GOT3 (cell line): Measurements from ENCODE around the gene SEMA4C.
A peak's percentile ranks its signal among the peaks of the same experiment; 100 is the strongest.

Experiments
- DNase-seq: peaks from one replicate; lab custom pipeline; 2025; ENCODE audit warnings: mixed read lengths; lab: John Stamatoyannopoulos, UW

SEMA4C gene

DNA sequence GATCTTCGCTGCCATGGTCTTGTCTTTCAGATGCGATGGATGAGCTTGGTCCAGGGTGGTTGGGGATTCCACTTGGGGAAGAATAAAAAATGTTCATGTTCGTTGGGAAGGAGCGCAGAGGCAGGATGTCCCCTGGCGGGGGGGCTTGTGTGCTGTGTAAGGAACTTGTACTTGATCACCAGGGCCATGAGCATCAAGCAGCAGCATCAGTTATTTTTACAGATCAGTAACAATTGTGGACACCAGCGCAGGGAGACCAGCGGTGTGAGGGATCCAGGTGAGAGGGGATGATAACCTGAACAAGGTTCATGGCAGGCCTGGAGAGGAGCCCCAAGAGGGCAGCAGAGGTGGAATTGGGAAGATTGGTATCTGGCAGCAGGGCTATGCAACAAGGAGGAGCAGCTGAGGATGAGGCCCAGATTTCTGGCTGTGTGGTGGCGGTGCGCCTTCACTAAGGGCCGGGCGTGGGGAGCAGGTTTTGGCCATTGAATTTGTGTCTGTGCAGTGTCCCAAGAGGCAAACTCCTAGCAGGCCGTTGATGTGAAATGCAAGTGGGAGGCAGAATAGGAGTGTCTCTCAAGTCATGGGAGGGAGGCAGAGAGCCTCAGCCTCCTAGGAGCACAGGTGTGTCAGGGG, 49.9 kb downstream of the SEMA4C start:
- no peak for DNase-seq

GRCh38 chr2:96819128-96819875, 50.6 kb downstream of the SEMA4C start:
- DNase-seq = no peak

GRCh38 chr2:96817882-96818281, 52.0 kb downstream of the SEMA4C start:
- DNase-seq = no peak

GRCh38 chr2:96816836-96817702, 52.8 kb downstream of the SEMA4C start:
- no peak for DNase-seq

DNA sequence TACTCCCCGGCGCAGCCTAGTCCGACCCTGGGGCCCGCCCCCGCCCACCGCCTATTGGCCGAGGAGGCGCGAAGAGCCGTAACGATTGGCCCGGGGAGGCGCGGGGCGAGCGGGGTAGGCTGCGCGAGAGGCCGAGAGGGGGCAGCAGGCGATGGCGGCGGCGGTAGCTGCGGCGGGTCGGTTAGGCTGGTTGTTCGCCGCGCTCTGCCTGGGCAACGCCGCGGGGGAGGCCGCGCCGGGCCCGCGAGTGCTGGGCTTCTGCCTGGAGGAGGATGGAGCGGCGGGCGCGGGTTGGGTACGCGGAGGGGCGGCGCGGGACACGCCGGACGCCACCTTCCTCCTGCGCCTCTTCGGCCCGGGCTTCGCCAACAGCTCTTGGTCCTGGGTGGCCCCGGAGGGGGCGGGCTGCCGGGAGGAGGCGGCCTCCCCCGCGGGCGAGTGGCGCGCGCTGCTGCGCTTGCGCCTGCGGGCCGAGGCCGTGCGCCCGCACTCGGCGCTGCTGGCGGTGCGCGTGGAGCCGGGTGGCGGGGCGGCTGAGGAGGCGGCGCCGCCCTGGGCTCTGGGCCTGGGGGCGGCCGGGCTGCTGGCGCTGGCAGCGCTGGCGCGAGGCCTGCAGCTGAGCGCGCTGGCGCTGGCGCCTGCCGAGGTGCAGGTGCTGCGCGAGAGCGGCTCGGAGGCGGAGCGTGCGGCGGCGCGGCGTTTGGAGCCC, 53.6 kb downstream of the SEMA4C start, which contains the start of gene CNNM3:
CNNM3 (plus strand) TSS at position 142 of the 709 bp plus-strand sequence; CDS start at position 152, 10 bp downstream.
- DNase-seq = peak; percentile 81

DNA sequence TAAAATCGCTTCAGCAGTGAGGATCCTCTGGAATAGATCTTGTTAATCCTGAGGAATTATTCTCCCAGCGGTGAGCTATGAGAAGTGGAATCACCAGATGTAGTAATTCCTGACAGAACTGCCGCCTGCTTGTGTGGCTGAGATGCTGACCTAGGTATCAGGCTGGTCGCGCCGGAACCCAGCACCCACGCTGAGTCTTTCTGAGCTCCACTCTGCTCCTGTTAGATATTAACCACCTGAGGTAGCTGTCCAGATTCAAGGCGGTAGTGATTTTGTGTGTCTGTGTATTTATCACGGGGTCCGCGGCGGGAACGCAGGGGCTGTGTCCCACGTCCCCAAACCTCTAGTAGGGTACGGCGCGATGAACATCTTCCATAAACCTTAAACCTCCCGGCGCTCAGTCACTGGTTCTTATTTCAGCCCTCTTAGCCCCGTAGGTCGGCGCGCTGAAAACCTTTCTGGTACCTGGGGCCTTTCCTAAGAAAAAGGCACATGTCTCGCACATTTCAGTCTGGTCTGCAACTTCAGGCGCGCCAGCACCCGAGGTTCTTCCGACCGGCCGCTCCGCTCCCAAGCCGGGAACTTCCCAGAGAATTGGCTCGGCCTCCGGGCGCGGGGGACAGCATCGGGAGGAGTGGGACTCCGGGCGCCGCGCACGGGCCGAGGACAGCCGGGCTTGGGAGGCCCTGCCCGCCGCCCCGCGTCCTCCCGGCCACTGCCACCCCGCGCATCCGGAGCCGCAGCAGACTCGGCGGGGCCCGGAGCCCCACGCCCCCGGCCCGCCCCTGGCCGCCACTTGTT, 54.4 kb downstream of the SEMA4C start:
- no peak for DNase-seq

DNA sequence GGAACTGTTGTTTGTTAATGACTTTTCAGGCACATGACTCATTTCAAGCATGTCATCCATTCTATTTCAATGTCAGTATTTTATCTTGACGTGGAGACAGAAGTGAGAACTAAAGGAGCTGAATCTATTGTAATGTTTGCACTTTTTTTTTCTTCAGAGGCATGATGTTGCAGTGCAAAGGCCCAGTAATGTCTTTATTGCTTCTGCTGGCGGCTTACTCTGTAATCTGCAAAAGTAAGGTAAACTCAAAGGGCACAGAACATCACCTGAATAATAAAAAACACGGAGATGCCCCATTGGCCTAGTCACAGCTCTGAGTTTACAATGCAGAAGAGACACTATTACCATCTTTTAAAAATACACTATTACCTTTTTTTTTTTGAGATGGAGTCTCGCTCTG, 56.2 kb downstream of the SEMA4C start:
- DNase-seq = no peak

- DNase-seq = no peak
Measured at GRCh38 chr2:96811917-96812316, 58.0 kb downstream of the SEMA4C start.

DNA sequence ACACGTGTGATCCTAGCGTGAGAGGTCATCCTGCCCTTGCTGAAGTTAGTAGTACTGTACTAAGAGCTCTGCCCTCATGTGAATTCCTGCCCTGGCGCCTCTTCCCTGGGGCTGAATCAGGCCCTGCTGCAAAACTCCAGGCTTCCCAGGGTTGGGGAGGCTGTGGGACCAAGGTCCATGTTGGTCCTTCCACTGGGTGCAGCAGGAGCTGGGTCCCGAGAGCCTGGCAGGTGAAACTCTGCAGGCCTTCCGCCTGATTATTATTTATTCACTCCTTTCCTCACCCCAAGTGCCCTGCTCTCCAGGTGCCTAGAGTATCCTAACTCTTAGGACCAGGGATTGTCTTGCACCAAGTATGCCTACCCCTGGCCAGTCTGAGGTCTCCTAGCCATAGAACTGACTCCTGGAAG, 59.1 kb downstream of the SEMA4C start:
- DNase-seq = no peak

DNA sequence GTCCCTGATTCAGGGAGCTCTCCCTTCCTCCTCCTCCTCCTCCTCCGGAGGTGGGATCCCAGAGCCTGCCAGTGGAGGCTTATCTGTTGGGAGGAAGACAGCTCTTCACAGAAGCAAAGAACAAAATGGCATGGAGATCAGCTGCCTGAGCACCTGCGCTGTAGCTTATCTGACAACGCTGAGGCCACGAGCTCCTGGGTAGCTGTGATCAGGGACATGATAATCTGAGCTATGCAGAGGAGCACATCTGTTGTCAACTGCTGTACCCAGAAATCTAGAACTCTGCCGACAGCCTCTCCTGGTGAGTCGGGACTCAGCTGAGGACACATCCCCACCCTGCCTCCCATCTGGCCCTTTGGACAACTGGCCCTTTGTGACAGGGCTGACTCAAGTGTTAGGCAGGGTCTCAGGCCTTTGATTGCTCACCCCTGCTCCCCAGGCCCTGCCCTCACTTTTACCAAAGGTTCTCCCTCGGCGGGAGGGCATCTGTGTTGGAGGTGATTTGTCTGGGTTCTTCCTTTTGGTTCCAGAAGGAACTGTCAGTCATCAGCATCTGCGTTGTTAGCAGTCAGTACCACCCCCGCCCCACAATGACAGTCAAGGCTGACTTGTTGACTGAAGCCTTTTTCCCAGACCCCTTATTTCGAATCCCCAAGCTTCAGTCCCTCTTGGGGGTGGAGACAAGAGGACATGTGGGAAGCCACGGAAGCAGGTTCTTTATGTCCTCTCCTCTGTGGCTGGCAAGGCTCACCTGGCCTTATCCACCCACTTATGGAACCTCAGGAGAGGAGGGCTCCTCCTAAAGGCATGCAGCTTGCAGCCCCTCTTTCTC, 59.7 kb downstream of the SEMA4C start:
- no peak for DNase-seq
